GM19023 (cell line): Measurements from ENCODE around the gene BBS10.
"Not testable (repeated sequence)": the region's sequence is repeated elsewhere in the genome, so short reads cannot be mapped to it uniquely, and the experiment has no call there.

Experiments
- ATAC-seq: cut with Tn5 transposase; IDR thresholded peaks from one replicate; pipeline ENCODE4 v1.9.1; 2021; ENCODE audit warnings: mild to moderate bottlenecking, moderate library complexity; ENCODE audit not compliant: unreplicated experiment

BBS10 gene

GRCh38 chr12:76332606-76333005, 15.6 kb downstream of the BBS10 start:
- ATAC-seq, result no peak

- no peak for ATAC-seq
Observed at GRCh38 chr12:76329606-76330005, 18.6 kb downstream of the BBS10 start.

- no peak for ATAC-seq
Observed at GRCh38 chr12:76329159-76329558, 19.1 kb downstream of the BBS10 start.

- ATAC-seq, result not testable (repeated sequence)
Observed at GRCh38 chr12:76319595-76320319, 28.5 kb downstream of the BBS10 start.

- no peak for ATAC-seq
Observed at GRCh38 chr12:76318773-76319594, 29.2 kb downstream of the BBS10 start.

GRCh38 chr12:76317976-76318375, 30.2 kb downstream of the BBS10 start:
- ATAC-seq, result no peak

- no peak for ATAC-seq
Observed at GRCh38 chr12:76316468-76316867, 31.7 kb downstream of the BBS10 start.

- no peak for ATAC-seq
Observed at GRCh38 chr12:76313299-76313698, 34.9 kb downstream of the BBS10 start.

- no peak for ATAC-seq
Observed at GRCh38 chr12:76312315-76312714, 35.9 kb downstream of the BBS10 start.

GRCh38 chr12:76311796-76312195, 36.4 kb downstream of the BBS10 start:
- ATAC-seq, result no peak

GRCh38 chr12:76310110-76310509, 38.1 kb downstream of the BBS10 start:
- no peak for ATAC-seq

GRCh38 chr12:76308866-76309265, 39.3 kb downstream of the BBS10 start:
- ATAC-seq, result no peak

GRCh38 chr12:76307083-76307482, 41.1 kb downstream of the BBS10 start:
- no peak for ATAC-seq

GRCh38 chr12:76303989-76304460, 44.2 kb downstream of the BBS10 start:
- ATAC-seq, result no peak

- ATAC-seq, result no peak
Observed at GRCh38 chr12:76303365-76303764, 44.9 kb downstream of the BBS10 start.

- ATAC-seq, result no peak
Observed at GRCh38 chr12:76300297-76300665, 47.9 kb downstream of the BBS10 start.

GRCh38 chr12:76299536-76300296, 48.5 kb downstream of the BBS10 start:
- no peak for ATAC-seq
